Measurements from ENCODE around the gene NID2. TPM values are rescaled to one million over a fixed set of nuclear protein-coding genes. Genes with fewer than 3 reads are reported as not detected.

Gene NID2
- total and polyA plus RNA-seq, 10 of the 15 experiments (the other 5 are each of a cell fraction or from before 2014, with no cell fraction given), result 0.04 to 0.49 (median 0.23) TPM; not detected in 3

DNA sequence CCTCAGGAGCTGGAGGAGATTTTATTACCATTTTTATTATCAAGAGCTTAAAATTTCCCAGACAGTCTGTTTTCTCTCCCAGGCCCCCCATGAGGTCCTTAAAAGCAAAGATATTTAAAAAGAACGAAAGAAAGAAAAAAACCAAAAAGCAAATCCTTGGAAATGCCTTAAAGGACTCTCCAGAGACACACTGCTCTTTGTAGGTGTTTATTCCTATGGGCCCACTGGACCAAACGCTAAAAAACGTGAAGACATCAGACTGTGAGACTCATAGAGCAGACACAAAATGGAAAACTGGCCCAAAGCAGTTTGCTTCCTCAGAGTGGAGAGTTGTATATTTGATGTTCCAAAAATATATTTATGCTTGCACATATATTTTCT lies 1.2 kb upstream of the NID2 start (continued):
- TF ChIP-seq RB1 (IDR thresholded peaks at IDR 0.05; ENCODE audit: borderline replicate concordance) (no peak), ZNF622 (IDR thresholded peaks at IDR 0.05) (no peak), EED (IDR thresholded peaks at IDR 0.05; ENCODE audit: low read depth) (no peak), ETV6 (conservative IDR thresholded peaks at IDR 0.05 in 1 of 2, IDR thresholded peaks at IDR 0.05 in 1 of 2; ENCODE audit: borderline replicate concordance in 1 of 2, low read depth in 1 of 2) (no peak), SUZ12 (IDR thresholded peaks at IDR 0.05; ENCODE audit: unreplicated experiment) (no peak), IKZF1 (conservative IDR thresholded peaks at IDR 0.05) (no peak), POU2F2 (IDR thresholded peaks at IDR 0.05; ENCODE audit: borderline replicate concordance, low read depth, low read length) (no peak)

DNA sequence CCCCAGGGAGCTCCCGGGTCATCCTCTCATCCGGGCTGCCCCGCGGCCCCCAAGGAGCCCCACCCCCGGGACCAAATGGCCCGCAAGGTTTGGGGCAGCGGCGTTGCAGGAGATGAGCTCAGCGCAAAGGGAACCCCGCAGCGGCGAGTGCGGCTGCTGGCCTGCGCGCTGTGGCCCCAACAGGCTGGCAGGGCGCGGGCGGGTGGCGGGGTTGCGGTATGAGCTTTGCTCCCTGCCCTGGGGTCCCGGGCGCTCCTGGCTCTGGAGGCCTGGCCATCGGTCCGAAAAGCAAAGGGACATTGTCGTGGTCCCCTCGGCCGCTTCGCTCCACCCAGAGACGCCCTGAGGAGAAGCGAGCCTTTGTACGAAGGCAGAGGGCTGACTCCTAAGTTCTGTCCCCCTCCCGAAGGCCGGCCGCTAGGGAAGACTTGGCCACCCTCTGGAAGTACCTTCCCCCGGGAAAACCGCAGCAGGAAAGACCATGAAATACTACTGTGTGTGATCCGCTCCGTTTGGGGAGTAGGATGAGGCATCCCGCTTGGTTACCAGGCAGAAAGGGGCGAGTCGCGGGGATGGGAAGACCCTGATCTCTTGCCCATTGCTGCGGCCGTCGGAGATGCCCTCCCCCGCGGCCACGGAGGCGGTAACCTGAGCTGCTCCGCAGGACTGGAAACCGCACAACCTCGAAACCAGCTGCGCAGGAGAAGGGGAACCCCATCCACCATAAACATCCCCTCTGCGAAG lies 620 bp upstream of the NID2 start:
- H3K9ac ChIP-seq (ENCODE audit: control insufficient read depth, insufficient read depth, low read length), result no peak overlapping the region
- no TSS peak for BruUV-seq (replicated peaks)
- no peaks in the 10 kb centered on the region for H4K20me1 ChIP-seq (ENCODE audit: control insufficient read depth, insufficient read depth)
- FAIRE-seq (no peak), ATAC-seq (peak; percentile 58), DNase-seq (ENCODE audit: low read depth, low spot score) (no peak)
- intact Hi-C loops (cut with micrococcal nuclease; ENCODE audit: unreplicated experiment) (no loop called here), in situ Hi-C loops (cut with MboI) (no loop called here)
- TF ChIP-seq SUZ12 (IDR thresholded peaks at IDR 0.05; ENCODE audit: unreplicated experiment), result peak; percentile 9
- TF ChIP-seq RUNX3 (IDR thresholded peaks at IDR 0.05; ENCODE audit: low read length), result peak; percentile 19; the same call in 1 of the 2 replicates
- no peak for TF ChIP-seq POLR2AphosphoS2 (IDR thresholded peaks at IDR 0.05; ENCODE audit: low read depth, low read length)
- no peak overlapping the region; the same call in 1 of the 2 replicates for H3K4me2 ChIP-seq (ENCODE audit: control insufficient read depth, insufficient read depth)
- WGBS (ENCODE audit: insufficient coverage, insufficient replicate concordance, low lambda C conversion rate, missing lambda C conversion rate), result 34% methylated on average over 38 of the region's 54 CpGs
- POLR2A ChIA-PET, result no interaction called here
- no peaks in the 10 kb centered on the region for H3K9me3 ChIP-seq (replicated peaks; ENCODE audit: control insufficient read depth, insufficient read depth, low read length)
- H3K79me2 ChIP-seq (ENCODE audit: control insufficient read depth, insufficient read depth, low read length), result no peaks in the 10 kb centered on the region
- no peaks in the 10 kb centered on the region for H3K4me1 ChIP-seq (ENCODE audit: control insufficient read depth, insufficient read depth, low read length)
- peaks cover 13 to 16% of the 10 kb centered on the region in 2 experiments for H3K27me3 ChIP-seq (replicated peaks in 1 of 2; ENCODE audit: control insufficient read depth in 2 of 2, insufficient read depth in 2 of 2, low read length in 1 of 2)
- RAD21 ChIA-PET (ENCODE audit: unreplicated experiment), result interaction anchor here (1.1 kb wide), 1 partner anchor 189 kb away, joined by 3 read pairs; no protein-coding TSS in a partner anchor
- no peak overlapping the region for H3K4me3 ChIP-seq
- no peak overlapping the region for H3K27ac ChIP-seq (ENCODE audit: control insufficient read depth, insufficient read depth)
- H3K36me3 ChIP-seq (ENCODE audit: control insufficient read depth in 2 of 2, insufficient read depth in 2 of 2, low read length in 1 of 2), result no peaks in the 10 kb centered on the region
- SMC1A ChIA-PET (ENCODE audit: uncharacterized antibody, unreplicated experiment), result interaction anchor here (1.0 to 1.1 kb wide), 2 partner anchors 33 to 49 kb away, joined by 3 read pairs; no protein-coding TSS in a partner anchor
- H2AFZ ChIP-seq (ENCODE audit: control insufficient read depth, low read depth, low read length), result no peak overlapping the region
- CTCF ChIA-PET, result interaction anchor here (3.2 kb wide), 1 partner anchor 74 kb away, joined by 20 read pairs; no protein-coding TSS in a partner anchor

Data from GM12878 (cell line).